Stromal cell of bone marrow (primary cell): ENCODE data around the gene CFAP97.
"Not testable (repeated sequence)": the region's sequence is repeated elsewhere in the genome, so short reads cannot be mapped to it uniquely, and the experiment has no call there.

ENCODE experiments used
- DNase-seq: peaks from one replicate; pipeline ENCODE4 v3.0.0-alpha.2; 2012; ENCODE audit warnings: low read depth

CFAP97 gene

DNA sequence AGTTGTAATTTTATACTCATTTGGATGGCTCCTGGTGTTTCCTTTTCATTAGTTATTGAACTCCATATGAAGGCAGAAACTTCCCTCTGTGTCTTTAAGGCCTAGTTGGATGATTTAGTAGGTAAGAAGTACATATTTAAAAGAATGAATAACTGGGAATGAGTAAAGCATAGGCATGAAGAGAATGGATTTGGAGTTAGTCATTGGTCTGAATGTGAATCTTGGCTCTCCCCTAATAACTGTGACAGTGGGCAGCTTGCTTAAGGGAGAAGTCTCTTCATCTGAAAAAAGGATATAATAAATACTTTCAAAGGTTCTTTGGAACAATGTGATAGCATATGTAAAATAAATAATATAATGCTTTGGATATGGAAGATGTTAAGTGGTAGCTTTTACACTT is 18.8 kb upstream of the CFAP97 start:
- peak; percentile 65 for DNase-seq

DNA sequence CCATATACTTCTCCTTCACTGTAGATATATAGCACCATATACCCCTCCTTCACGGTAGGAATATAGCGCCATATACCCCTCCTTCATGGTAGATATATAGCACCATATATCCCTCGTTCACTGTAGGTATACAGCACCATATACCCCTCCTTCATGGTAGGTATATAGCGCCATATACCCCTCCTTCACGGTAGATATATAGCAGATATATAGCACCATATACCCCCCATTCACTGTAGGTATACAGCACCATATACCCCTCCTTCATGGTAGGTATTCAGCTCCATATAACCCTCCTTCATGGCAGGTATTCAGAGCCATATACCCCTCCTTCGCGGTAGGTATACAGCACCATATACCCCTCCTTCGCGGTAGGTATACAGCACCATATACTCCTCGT is 18.1 kb upstream of the CFAP97 start:
- DNase-seq = no peak

DNA sequence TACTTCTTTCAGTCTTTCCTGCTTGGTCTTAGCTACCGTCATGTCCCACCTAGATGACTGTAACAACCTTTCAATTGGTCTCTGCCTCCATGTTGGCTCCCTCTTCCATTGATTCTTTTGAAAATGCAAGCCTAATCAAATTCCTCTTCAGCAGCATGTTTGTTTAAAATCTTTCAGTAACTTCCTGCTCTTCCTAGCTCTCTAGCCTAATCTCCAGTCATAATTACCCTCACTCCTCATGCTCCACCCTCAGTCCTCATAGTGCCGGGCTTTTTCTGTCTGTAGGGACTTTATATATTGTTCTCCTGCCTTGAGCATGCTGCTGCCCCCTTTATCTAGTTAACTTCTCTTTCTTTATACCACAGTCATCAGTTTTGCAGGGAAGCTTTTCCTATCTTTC is 17.7 kb upstream of the CFAP97 start:
- DNase-seq = no peak

DNA sequence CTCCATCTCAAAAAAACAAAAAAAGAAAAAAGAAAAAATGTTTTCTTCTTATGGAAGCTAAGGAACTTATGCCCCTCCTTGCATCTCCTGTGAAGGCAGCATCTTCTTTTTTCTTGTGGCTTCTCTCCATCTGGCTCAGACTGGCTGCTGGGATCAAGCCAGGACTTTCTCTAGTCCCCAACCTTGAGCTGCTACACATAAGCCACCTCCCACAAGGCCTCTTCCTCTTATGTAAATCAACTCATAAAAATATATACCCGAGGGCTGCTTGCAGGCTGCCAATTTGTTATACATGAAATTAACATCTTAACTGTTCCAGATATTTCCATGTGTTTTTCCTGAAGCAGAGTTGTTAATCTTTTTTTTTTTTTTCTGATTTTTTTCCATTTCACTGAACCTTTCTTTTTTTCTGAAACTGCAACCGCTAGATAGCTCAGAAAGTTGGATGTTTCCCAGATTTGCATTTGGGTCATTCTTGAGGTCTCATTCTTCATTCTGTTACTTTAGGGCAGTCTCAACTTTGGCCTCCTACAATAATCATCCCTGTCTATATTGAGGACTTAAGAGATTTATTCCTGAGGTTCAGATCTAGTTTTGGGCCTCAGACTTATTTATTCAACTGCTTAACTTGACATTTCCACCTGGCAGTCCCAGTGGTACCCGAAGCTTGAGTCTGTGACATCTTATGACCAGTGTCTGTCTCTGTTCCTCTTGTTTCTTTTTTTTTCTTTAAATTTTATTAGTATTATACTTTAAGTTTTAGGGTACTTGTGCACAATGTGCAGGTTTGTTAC is 15.9 kb upstream of the CFAP97 start:
- peak; percentile 44 for DNase-seq

DNA sequence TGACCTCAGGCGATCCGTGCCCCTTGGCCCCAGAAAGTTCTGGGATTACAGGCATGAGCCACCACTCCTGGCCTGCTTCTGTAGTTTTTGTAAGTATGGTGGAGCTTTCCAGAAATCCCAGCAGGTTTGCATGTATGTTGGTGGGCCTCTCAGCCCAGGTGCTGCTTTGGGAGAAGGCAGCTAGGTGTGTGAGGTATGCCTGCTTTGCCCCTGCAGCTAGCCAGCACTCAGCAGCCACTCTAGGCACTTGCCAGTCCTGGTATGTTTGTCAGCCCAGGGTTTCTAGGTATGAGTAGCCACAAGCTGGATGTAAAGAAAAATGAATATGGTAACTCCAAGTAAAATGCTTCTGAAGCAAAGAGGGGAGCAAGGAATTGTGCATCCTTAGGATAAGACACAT is 14.5 kb upstream of the CFAP97 start:
- DNase-seq = no peak

DNA sequence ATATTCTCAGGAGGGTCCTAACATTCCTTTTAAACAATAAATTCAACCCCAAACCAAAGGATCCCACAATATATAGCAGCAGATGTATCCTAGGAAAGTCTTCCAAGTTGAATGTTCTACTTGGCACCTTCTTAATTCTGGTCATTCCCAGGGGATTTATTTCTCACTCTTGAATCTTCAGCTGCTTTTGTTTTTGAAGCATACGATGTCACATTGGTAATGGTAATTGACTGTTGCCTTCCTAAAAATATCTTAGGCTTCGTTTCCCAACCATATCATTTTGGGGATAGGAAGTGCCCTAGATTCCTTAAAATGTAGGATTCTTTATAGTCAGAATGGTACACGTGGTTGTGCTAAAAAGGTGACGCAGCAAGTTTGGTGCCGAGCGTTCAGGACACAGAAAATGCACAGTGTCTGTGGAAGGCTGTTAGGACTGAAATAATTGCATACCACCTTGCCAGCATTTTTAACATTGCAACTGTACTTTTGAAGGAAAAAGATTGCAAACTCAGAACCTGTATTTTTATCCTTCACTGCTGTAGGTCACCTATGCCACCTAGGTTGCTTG is 13.7 kb upstream of the CFAP97 start:
- DNase-seq = no peak

DNA sequence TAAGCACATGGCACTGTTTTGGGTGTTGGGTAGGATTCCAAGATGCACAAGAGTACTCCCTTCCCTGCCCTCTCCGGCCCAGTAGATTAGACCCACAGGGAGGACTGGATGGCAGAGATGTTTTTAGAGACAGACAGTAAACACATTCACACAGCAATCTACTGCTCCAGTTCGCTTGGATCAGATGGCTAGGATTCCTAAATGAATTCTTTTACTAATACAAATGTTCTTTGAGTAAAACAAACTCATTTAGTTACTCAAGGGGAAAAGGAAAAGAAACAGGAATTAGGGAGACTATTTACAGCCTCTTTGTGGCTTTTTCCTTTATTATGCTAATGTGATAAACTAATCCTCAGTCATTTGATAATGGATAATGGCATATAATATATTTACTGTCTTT is 11.5 kb upstream of the CFAP97 start:
- no peak for DNase-seq

DNA sequence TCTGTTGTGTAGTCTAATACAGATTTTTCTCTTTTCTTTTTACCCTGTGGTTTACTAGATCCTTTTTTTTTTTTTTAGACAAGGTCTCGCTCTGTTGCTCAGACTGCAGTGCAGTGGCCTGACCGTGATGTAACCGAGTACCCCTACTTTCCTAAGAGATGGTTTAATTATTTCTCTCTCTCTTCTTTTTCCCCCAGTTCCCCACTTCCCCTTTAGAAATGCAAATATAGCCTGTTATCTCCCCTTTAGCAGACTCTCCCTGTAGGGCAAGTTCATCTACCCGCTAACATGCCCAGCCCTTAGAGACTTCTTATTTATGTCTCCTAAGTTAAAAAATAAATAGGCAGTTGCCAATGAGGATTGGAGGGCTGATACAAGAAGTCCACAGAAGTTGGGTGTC is 10.1 kb upstream of the CFAP97 start:
- DNase-seq = no peak

DNA sequence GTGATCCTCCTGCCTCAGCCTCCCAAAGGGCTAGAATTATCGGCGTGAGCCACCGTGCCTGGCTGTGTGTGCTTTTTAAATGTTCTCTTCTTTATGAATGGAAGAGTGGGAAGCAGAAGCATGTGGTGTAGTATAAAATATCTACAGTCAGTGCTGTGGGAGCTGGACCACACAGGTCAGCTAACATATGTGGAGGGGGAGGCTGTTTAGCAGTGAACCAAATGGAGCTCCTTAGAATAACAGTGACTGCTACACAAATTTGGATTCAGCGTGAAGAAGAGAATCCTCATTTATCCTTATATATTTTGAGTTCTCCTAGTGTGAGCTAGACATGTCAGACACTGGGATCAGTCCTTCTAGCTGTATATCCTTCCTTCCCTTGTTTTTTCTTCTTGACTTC is 8.8 kb upstream of the CFAP97 start:
- no peak for DNase-seq

DNA sequence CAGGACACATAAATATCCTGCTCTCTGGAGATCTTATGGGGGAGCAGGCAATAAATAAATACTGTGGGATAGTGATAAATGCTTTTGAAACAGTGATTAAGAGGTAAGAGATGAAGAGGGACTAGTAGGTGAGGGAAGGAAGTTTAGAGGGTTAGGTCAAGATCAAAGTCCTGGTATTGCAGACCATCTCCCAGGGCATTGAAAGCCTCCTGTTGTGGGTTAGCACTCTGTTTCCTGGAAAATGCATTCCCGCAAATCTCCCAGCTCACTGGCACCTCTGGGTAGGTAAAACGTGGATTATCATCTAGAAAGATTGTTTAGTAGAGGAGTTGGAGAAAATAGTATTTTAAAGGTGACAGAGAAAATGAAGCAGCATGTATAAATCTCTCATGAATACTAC is 7.8 kb upstream of the CFAP97 start:
- DNase-seq = no peak

DNA sequence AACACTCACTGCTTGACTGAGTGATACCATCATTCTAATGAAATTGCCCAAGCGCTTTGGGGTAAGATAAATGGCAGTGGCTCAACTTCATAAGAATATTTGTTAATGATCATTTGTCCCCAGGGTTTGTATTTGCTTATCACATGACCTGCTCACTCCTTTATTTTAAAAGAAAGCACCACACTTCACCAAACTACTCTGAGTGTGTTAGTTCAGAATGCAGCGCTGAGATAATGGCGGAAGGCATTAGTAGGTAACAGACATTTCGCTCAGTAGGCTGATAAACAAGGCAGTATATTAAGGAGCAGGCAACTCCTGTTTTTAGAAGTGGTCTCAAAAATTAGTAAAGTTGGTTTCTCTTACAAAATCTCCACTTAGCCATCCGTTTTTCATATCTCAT is 7.2 kb upstream of the CFAP97 start:
- no peak for DNase-seq

DNA sequence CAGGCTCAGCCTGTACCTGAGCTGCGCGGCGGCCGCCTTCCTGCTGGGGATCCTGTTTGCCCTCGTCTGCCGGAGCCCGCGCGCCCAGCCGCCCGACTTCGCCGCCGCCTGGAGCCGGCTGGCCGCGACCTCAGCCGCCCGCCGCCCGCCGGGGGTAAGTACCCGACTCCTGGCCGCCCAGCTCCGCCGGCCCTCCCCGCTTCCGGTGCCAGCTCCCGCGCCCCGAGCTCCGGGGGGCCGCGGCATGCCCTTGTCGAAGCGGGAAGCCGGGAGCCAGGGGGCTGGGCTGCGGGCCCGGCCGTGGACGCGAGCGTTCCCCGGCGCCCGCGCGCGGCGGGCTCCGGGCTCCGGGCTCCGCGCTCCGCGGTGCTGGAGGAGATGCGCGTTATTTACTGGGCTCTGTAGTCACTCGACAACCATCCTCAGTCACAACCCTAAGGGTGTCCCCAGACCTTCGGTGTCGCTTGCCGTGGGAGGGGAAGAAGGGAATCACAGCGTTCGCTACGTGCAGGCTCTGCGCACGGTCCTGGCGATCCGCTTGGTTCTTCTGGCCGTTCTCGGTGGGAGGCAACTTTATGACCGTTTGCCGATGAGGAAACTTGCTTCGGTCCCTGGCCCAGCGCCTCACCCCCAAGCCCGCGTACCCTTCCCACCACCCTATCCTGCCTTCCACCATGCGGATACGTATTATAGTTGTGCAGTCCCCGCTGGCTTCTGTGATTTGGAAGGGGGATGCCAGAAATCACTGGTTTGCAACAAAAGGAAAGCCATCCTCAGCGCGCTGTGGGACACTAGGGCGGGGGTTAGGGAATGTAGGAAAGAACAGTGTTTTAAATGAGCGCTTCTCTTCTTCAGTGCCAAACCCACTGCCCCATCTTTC is 6.5 kb upstream of the CFAP97 start:
- no peak for DNase-seq

DNA sequence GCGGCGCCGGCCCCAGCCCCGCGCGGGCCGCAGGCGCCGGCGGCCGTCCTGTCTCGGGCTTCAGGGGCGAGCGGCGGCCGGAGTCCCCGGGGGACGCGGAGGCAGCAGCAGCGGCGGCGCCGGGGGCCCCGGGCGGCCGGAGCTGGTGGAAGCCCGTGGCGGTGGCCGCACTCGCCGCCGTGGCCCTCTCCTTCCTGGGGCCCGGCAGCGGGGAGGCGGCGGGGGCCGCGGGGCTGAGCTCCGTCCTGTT is 6.0 kb upstream of the CFAP97 start:
- DNase-seq = not testable (repeated sequence)

DNA sequence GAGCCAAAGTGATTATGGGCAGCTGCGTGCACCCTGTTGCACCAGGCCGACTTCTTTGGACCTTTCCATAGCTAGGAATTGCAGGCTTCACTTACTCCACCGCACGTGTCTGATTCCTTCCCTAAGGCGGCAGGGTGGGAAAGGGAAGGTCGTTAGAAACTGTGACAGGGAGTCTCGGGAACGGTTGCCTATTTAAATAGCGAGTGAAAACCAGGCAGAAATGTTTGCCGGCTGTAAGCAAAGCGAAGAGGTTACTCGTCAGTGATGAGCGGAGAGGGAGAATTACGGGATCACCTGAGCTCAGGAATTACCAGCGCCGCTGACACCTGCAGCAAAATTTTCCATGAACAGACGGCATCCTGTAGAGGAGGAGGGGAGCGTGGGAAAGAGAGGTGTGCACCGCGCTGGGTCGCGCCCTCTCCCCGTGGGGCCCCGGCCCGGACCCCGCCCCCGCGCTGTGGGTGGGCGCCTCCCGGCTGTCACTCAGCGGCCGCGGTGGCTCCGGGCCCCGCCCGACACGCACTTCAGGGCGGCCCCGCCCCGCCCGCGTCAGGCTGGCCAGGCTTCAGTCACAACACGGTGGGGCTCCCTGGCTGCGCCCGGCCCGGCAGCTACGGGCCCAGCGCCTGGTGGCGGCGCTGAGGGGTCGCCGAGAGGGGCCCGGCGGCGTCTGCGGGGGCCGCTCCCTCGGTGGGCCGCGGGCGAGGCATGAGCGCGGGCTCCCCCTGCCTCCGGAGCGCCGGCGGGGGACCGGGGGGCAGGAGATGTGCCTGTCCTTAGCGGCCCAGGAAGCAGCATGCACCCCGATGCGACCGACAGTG is 5.4 kb upstream of the CFAP97 start, which contains the start of gene SNX25:
TSS of gene SNX25 (plus strand) at position 568 of the 821 bp plus-strand sequence. CDS start at position 797, 229 bp downstream.
- DNase-seq = no peak

DNA sequence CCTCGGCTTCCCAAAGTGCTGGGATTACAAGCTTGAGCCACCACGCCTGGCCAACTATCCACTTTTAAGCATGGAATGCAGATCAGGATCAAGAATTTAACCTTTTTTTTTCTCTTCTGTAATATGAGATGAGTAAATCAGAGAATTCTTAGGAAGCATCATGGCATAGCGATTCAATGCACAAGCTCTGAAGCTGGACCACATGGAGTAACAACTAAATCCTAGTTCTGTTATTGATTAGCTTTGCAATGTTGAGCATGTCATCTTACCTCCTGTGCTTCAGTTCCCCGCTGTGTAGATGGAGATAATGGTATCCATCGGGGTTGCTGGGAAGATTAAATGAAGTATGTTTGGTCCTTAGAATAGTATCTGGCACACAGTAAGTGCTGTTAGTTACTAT is 3.7 kb upstream of the CFAP97 start:
- no peak for DNase-seq

DNA sequence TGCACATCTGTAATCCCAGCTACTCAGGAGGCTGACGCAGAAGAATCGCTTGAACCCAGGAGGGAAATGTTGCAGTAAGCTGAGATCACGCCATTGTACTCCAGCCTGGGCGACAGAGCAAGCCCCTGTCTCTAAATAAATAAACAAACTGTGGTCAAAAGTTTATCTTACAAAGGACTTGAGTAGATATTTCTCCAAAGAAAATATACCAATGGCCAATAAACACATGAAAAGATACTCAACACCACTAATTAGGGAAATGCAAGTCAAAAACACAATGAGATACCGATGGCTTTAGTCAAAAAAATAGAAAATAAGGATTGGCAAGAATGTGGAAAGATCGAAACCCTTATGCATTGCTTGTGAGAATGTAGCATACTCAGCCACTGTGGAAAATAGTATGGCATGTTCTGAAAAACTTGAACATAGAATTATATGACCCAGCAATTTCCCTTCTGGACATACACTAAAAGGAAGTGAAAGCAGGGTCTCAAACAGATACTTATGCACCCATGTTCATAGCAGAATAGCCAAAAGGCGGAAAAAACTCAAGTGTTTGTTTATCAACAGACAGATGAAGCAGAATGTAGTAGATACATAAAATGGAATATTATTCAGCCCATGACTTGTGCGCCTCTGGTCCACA is 2.0 kb upstream of the CFAP97 start:
- DNase-seq = no peak

DNA sequence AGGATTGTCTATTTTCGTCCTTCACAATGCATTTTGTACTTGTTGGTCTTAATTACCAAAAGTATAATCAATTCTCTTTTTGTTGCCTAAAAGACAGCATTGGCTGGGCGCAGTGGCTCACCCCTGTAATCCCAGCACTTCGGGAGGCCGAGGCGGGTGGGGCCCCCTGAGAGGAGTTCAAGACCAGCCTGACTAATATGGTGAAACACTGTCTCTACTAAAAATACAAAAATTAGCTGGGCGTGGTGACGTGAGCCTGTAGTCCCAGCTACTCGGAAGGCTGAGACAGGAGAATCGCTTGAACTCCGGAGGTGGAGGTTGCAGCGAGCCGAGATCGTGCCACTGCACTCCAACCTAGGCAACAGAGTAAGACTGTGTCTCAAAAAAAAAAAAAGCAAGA is 1.3 kb upstream of the CFAP97 start:
- not testable (repeated sequence) for DNase-seq

DNA sequence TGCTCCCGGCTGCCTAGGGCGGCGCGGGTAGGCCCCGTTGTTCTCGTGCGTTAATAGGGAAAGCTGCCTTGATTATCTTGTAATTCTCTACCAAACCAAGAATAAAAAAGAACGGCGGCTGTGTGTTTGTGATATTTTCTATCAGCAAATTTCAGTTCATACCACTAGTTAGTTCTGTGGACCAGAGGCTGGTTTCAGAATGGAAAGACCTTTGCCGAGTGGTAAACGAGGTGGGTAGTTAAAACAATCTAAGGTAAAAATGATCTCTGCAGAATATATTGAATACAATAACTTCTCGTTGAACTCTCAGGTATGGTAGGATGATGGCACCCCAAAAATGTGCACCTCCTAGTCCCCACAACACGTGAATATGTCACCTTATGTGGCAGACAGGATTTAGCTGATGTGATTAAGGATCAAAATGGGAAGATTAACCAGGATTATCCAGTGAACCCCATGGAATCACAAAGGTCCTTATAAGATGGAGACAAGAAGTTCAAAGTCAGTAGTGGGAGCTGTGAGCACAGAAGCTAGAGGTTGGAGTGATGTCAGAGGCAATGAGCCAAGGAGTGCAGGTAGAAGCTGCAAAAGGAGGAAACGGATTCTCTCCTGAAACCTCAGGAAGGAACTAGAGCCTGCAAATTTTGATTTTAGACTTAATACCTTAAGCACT is 574 bp upstream of the CFAP97 start:
- DNase-seq = no peak

DNA sequence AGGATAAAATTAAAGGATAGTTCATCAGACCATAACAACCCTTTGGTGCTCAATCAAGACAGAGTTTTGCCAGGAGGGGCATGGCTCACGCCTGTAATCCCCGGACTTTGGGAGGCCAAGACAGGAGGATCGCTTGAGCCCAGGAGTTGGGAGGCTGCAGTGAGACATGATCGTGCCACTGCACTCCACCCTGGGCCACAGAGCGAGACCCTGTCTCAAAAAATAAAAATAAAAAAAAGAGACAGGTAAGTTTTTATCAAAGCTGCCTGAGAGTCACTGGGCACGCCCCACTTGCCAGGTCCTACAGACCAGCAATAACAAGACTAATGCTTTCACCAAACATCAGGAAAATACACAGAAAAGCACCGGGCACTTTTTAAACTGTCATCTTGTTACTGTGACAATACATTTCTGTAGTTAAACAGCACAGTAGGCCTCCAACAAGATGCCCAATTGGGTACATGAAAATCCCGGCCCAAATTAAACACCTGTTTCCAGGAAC is 765 bp downstream of the CFAP97 start:
- no peak for DNase-seq

DNA sequence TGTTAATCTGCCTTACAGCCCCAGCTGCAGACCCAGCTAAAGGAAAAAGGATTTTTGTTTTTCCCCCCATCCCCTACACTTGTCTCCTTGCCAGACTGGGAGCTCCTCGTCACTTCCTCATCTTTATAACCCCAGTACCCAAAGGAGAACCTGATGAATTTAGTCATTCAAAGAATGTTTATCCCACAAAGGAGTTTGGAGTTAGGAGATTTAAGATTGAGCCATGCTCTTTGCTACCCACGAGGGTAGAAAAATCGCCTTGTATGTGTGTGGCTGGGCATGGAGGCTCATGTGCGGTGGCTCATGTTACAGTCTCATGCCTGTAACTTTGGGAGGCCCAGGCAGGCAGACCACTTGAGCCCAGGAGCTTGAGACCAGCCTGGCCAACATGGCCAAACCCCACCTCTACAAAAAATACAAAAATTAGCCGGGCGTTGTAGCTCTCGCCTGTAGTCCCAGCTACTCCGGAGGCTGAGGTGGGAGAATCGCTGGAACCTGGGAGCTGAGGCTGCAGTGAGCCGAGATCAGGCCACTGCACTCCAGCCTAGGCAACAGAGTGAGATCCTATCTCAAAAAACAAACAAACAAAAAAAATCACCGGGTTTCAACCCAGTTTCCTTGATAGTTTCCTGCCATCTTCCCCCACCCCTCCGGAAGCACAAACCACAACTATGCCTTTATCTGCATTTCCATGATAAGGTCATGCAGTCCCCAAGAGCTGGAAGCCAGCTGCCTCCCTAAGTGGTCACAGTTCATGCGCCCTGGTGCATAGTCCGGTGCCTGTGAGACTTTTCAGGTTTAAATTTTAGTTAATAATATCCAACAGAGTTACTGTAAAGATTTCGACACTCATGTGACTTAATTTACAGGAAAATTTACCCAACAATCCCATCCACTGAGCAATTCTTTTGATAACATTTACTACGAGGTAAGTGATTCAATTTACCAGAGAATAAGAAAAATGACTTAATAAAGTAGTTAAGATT is 1.5 kb downstream of the CFAP97 start:
- peak; percentile 21 for DNase-seq
